Fibroblast of lung (primary cell): Measurements from ENCODE around the gene GRWD1. TPM values are rescaled to one million over a fixed set of nuclear protein-coding genes. Genes with fewer than 3 reads are reported as not detected.
A peak's percentile ranks its signal among the peaks of the same experiment; 100 is the strongest.

Experiments
- DNase-seq, 2 donors: peaks; one replicate each; pipeline versions ENCODE4 v3.0.0 to v3.0.0-alpha.2; 2010; ENCODE audit warnings: low read depth in 2 of 2
- H2AFZ ChIP-seq: 2 replicates; pipeline ENCODE4 v1.5.1; 2012; ENCODE audit warnings: low read length, control low read depth, inconsistent platforms
- H3K27ac ChIP-seq: 2 replicates; pipeline ENCODE4 v1.5.1; 2011; ENCODE audit warnings: low read length, control low read depth; ENCODE audit not compliant: insufficient read depth
- H3K27me3 ChIP-seq: 2 replicates; pipeline ENCODE4 v1.5.1; 2011; ENCODE audit warnings: mild to moderate bottlenecking, low read length; ENCODE audit not compliant: control insufficient read depth, insufficient read depth
- H3K36me3 ChIP-seq: 2 replicates; pipeline ENCODE4 v1.5.1; 2011; ENCODE audit warnings: low read length; ENCODE audit not compliant: control insufficient read depth, insufficient read depth
- H3K4me1 ChIP-seq: 2 replicates; pipeline ENCODE4 v1.5.1; 2011; ENCODE audit warnings: low read length; ENCODE audit not compliant: control insufficient read depth, insufficient read depth; ENCODE audit errors: extremely low read depth
- H3K4me2 ChIP-seq: 2 replicates; pipeline ENCODE4 v1.5.1; 2011; ENCODE audit warnings: low read length, control low read depth; ENCODE audit not compliant: insufficient read depth; ENCODE audit errors: extremely low read depth
- H3K4me3 ChIP-seq, 4 experiments: fragments of 200-600 bp in 1 of 4; sonication (generic) in 1 of 4; replicated peaks in 1 of 4; 2 replicates each; pipeline ENCODE4 v1.5.1; 2011 to 2016; ENCODE audit warnings: low read length in 4 of 4, low read depth in 3 of 4, mild to moderate bottlenecking in 3 of 4, control low read depth in 2 of 4, inconsistent platforms in 1 of 4, mixed read lengths in 1 of 4; ENCODE audit not compliant: insufficient read depth in 1 of 4; ENCODE audit errors: control extremely low read depth in 1 of 4
- H3K79me2 ChIP-seq: 2 replicates; pipeline ENCODE4 v1.5.1; 2012; ENCODE audit warnings: mild to moderate bottlenecking, low read length, inconsistent platforms; ENCODE audit not compliant: control insufficient read depth, insufficient read depth
- H3K9ac ChIP-seq: 2 replicates; pipeline ENCODE4 v1.5.1; 2011; ENCODE audit warnings: mild to moderate bottlenecking, low read length, control low read depth; ENCODE audit not compliant: insufficient read depth
- H3K9me3 ChIP-seq: 2 replicates; pipeline ENCODE4 v1.5.1; 2012; ENCODE audit warnings: low read depth, low read length; ENCODE audit not compliant: control insufficient read depth, insufficient read depth
- H4K20me1 ChIP-seq: 2 replicates; pipeline ENCODE4 v1.5.1; 2011; ENCODE audit warnings: low read length; ENCODE audit not compliant: control insufficient read depth, insufficient read depth; ENCODE audit errors: extremely low read depth
- EZH2 ChIP-seq: IDR thresholded peaks from 2 replicates; pipeline ENCODE4 v1.5.1; 2012; ENCODE audit warnings: low read length, control low read depth, mild to moderate bottlenecking; ENCODE audit errors: missing control alignments
- polyA minus RNA-seq: library from RNA; depleted of rRNA, polyadenylated mRNA; stranded (reverse); fragments of >200 nt; gene quantifications from 2 replicates; pipeline ENCODE4 v1.2.3, GENCODE V29; 2011; ENCODE audit warnings: low replicate concordance
- polyA plus RNA-seq, 2 donors: library from polyadenylated mRNA; depleted of rRNA in 1 of 2; stranded (reverse) in 1 of 2; unstranded in 1 of 2; fragments of >200 nt; gene quantifications; 2 replicates each; pipeline ENCODE4 v1.2.1, GENCODE V29; 2011 to 2012; ENCODE audit warnings: missing spikeins in 1 of 2
- total RNA-seq: library from RNA; depleted of rRNA; stranded (reverse); fragments of >200 nt; gene quantifications from 2 replicates; pipeline ENCODE4 v1.2.1, GENCODE V29; 2014
- TF ChIP-seq, protein P1 (sequence below), 2 donors: IDR thresholded peaks in 1 of 2; conservative IDR thresholded peaks in 1 of 2; 1 replicate in 1 of 2; 2 replicates in 1 of 2; pipeline ENCODE4 v1.5.1; 2011 to 2012; ENCODE audit warnings: low read length in 2 of 2, control low read depth in 1 of 2, inconsistent platforms in 1 of 2, low read depth in 1 of 2, mild to moderate bottlenecking in 1 of 2

Gene GRWD1
- total RNA-seq (9.1 and 12.1 TPM in 2 replicates), polyA plus RNA-seq (14.7 and 21.9 TPM in 2 replicates), polyA minus RNA-seq (12.0 and 19.1 TPM in 2 replicates)
- 17.6 and 32.0 TPM in 2 replicates for polyA plus RNA-seq (2012)

DNA sequence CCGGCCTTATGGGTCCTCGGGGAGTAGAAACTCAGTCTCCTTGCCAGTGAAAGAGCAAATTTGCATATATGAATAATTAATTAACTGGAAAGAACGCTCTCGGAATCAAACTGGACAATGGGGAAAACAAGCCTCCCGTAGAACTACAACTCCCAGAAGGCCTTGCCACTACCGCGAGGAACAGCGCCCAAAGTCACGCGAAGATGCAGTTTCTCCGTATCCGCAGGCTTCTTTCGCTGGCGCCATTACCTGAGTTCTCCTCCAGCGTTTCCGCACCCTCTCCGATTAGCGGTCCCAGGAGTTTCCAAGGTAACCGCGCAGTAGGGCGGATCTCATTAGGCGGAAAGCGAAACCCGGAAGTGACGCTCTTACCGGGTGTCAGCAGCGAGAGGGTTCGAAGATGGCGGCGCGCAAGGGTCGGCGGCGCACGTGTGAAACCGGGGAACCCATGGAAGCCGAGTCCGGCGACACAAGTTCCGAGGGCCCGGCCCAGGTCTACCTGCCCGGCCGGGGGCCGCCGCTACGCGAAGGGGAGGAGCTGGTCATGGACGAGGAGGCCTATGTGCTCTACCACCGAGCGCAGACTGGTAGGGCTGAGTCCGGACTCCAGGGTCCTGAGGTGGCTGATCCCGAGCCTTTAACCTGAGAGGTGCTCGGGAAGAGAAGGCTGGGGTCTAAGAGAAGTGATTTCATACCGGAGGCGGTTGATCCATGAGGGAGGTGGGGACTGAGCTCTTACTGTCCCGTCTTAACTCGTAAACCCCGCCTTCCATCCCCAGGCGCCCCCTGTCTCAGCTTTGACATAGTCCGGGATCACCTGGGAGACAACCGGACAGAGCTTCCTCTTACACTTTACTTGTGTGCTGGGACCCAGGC is at the start of gene GRWD1:
Gene GRWD1, plus strand, starts transcription at position 378 of the 876 bp plus-strand sequence. Its CDS starts 23 bp downstream, at position 401.
- no peaks in the 10 kb centered on the region for H4K20me1 ChIP-seq
- peak within 1 kb of the TSS; percentile 83 for H2AFZ ChIP-seq
- peak within 1 kb of the TSS; percentile 91 for H3K9ac ChIP-seq
- DNase-seq = peak; percentile 96
- TF ChIP-seq, protein P1, sequence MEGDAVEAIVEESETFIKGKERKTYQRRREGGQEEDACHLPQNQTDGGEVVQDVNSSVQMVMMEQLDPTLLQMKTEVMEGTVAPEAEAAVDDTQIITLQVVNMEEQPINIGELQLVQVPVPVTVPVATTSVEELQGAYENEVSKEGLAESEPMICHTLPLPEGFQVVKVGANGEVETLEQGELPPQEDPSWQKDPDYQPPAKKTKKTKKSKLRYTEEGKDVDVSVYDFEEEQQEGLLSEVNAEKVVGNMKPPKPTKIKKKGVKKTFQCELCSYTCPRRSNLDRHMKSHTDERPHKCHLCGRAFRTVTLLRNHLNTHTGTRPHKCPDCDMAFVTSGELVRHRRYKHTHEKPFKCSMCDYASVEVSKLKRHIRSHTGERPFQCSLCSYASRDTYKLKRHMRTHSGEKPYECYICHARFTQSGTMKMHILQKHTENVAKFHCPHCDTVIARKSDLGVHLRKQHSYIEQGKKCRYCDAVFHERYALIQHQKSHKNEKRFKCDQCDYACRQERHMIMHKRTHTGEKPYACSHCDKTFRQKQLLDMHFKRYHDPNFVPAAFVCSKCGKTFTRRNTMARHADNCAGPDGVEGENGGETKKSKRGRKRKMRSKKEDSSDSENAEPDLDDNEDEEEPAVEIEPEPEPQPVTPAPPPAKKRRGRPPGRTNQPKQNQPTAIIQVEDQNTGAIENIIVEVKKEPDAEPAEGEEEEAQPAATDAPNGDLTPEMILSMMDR (conservative IDR thresholded peaks at IDR 0.05 in 1 of 2, IDR thresholded peaks at IDR 0.05 in 1 of 2; ENCODE audit: low read depth in 1 of 2, low read length in 2 of 2) = peak in 1 of 2 donors; percentile 9
- no peak for TF ChIP-seq EZH2
- H3K4me3 ChIP-seq = peak within 1 kb of the TSS; percentile 93 to 98 (median 95)
- peaks cover 15% of the 10 kb centered on the region for H3K36me3 ChIP-seq
- peak within 1 kb of the TSS; percentile 99 for H3K4me2 ChIP-seq
- H3K27me3 ChIP-seq = peaks cover 11% of the 10 kb centered on the region
- no peaks in the 10 kb centered on the region for H3K9me3 ChIP-seq
- H3K79me2 ChIP-seq = peaks cover 8% of the 10 kb centered on the region
- peaks cover 7% of the 10 kb centered on the region for H3K4me1 ChIP-seq
- H3K27ac ChIP-seq = peak within 1 kb of the TSS; percentile 92

DNA sequence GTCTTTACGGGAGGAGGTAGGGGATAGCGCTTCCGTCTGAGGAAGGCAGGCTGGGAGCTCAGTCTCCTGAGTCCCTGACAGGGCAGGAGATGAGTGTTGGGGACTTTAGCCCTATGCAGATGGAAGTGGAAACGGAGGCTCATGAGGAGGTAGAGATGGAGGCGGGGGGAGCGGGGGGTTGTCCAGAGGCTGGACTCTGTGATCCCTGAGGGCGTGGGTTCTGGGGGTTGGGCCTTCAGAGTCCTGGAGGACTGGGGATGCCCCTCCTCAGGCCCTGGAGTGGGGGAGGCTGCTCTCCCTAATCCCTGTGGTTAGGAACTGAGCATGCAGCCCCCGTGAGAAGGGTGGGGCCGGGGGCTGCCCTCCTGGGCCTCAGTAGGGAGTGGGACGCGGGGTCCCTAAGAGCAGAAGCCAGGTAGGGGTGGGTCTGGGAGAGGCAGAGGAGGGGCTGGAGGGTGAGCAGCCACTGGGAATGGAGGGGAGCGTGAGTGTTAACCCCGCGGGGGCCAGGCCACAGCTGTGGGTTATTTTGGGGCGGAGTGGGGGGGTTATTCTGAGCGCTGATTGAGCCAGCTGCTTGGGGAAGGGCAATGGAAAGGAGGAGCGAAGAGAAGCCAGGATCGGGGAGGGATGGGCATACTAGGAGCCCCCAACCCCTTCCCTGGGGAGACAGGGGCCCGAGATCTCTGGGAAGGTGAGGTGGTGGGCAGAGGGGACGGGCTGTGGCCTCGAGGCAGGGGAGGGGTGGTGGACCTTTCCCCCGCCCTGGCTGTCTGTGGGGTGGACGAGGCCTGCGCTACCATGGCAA is 49.6 kb upstream of the GRWD1 start:
- no peak overlapping the region for H3K27ac ChIP-seq
- no peak for TF ChIP-seq EZH2
- TF ChIP-seq, protein P1 (conservative IDR thresholded peaks at IDR 0.05 in 1 of 2, IDR thresholded peaks at IDR 0.05 in 1 of 2; ENCODE audit: low read depth in 1 of 2, low read length in 2 of 2) = no peak
- H2AFZ ChIP-seq = no peak overlapping the region
- no peak overlapping the region for H3K9ac ChIP-seq
- no peaks in the 10 kb centered on the region for H3K9me3 ChIP-seq
- DNase-seq = no peak
- no peaks in the 10 kb centered on the region for H3K36me3 ChIP-seq
- no peak overlapping the region for H3K4me3 ChIP-seq
- no peaks in the 10 kb centered on the region for H3K4me1 ChIP-seq
- peaks cover 32% of the 10 kb centered on the region for H3K27me3 ChIP-seq
- H3K79me2 ChIP-seq = peaks cover 1% of the 10 kb centered on the region
- H3K4me2 ChIP-seq = no peak overlapping the region
- H4K20me1 ChIP-seq = no peaks in the 10 kb centered on the region

DNA sequence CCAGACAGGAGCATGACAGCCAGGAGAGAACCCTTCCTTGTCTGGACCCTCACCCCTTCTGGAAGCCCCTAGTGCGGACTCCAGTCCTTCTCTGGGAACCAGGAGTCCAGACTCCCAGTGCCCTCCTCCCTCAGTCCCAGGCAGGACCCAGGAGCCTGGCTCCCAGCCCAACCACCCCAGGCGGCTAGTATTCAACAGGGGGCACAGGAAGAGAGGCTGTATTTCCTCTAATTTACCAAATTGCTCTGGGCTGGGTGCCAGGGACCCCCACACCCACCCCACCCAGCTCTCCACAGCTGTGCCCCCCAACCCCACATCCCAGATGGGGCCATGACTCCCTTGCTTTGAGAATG is 49.0 kb upstream of the GRWD1 start:
- H2AFZ ChIP-seq = no peak overlapping the region
- H4K20me1 ChIP-seq = no peaks in the 10 kb centered on the region
- no peak overlapping the region for H3K4me2 ChIP-seq
- no peaks in the 10 kb centered on the region for H3K79me2 ChIP-seq
- H3K36me3 ChIP-seq = no peaks in the 10 kb centered on the region
- TF ChIP-seq, protein P1 (conservative IDR thresholded peaks at IDR 0.05 in 1 of 2, IDR thresholded peaks at IDR 0.05 in 1 of 2; ENCODE audit: low read depth in 1 of 2, low read length in 2 of 2) = no peak
- no peak for TF ChIP-seq EZH2
- H3K9ac ChIP-seq = no peak overlapping the region
- no peak overlapping the region for H3K4me3 ChIP-seq
- H3K27me3 ChIP-seq = peaks cover 32% of the 10 kb centered on the region
- H3K27ac ChIP-seq = no peak overlapping the region
- no peak for DNase-seq
- H3K4me1 ChIP-seq = no peaks in the 10 kb centered on the region
- no peaks in the 10 kb centered on the region for H3K9me3 ChIP-seq
